Testis (tissue), 5 donors: ENCODE results near the gene C7orf57. TPM values are rescaled to one million over a fixed set of nuclear protein-coding genes. Genes with fewer than 3 reads are reported as not detected.
"Not testable (repeated sequence)": the region's sequence is repeated elsewhere in the genome, so short reads cannot be mapped to it uniquely, and the experiment has no call there.

ENCODE experiments used
- DNase-seq: peaks from one replicate; pipeline ENCODE4 v3.0.0-alpha.2; 2019
- H3K27ac ChIP-seq, 2 donors: fragments of 200-600 bp; sonication (generic); one replicate each; pipeline ENCODE4 v1.5.1; 2019
- H3K27me3 ChIP-seq: fragments of 200-600 bp; sonication (generic); one replicate; pipeline ENCODE4 v1.5.1; 2019
- H3K36me3 ChIP-seq: fragments of 200-600 bp; sonication (generic); one replicate; pipeline ENCODE4 v1.5.1; 2017; ENCODE audit warnings: low read depth; ENCODE audit errors: missing control alignments
- H3K4me1 ChIP-seq: fragments of 200-600 bp; sonication (generic); one replicate; pipeline ENCODE4 v1.5.1; 2019
- H3K4me3 ChIP-seq, 2 donors: fragments of 200-600 bp; sonication (generic); one replicate each; pipeline ENCODE4 v1.5.1; 2017 to 2019
- H3K9me3 ChIP-seq: fragments of 200-600 bp; sonication (generic); one replicate; pipeline ENCODE4 v1.5.1; 2017
- CTCF ChIP-seq, 3 experiments: fragments of 450-650 bp in 2 of 3; fragments of 200-600 bp in 1 of 3; sonication (generic) in 1 of 3; IDR thresholded peaks; one replicate each; pipeline ENCODE4 v1.5.1; 2016 to 2019; ENCODE audit warnings: antibody characterized with exemption in 3 of 3, mild to moderate bottlenecking in 2 of 3, moderate library complexity in 1 of 3
- POLR2A ChIP-seq: fragments of 450-650 bp; IDR thresholded peaks from one replicate; pipeline ENCODE4 v1.6.1; 2017; ENCODE audit warnings: antibody characterized with exemption, mild to moderate bottlenecking, moderate library complexity
- WGBS, 2 donors: methylation state at CpG; one replicate each; pipeline ENCODE4 v1.1.5; 2018; 5-methylcytosine and 5-hydroxymethylcytosine counted together
- intact Hi-C: fragments of 100-400 bp; cut with DNase I; formaldehyde crosslinking; loops from one replicate; pipeline ENCODE4 v1.15.1; 2023; ENCODE audit warnings: low total_unique reads
- long read RNA-seq, 2 donors: transcript quantifications; one replicate each; lab custom pipeline, GENCODE V29; 2026
- polyA plus RNA-seq: library from polyadenylated mRNA; stranded (reverse); fragments of 350-450 nt; fragmentation: Illumina TruSeq; extraction: RNeasy Lipid Tissue Mini Kit (QIAGEN cat#74804); gene quantifications from one replicate; pipeline ENCODE4 v1.2.3, GENCODE V29; 2014; ENCODE audit warnings: low read depth, low replicate concordance; ENCODE audit not compliant: insufficient read depth
- total RNA-seq, 2 donors: library from RNA; depleted of rRNA; stranded (reverse); fragments of >200 nt; gene quantifications; one replicate each; pipeline ENCODE4 v1.2.3, GENCODE V29; 2016

C7orf57 gene
- total RNA-seq (10 to 100 TPM in 1 of 2 donors, 1 to 10 TPM in 1; 2.8 to 12.3 TPM), polyA plus RNA-seq (7.8 TPM)
- long read RNA-seq, donor 1 = 0 reads
- long read RNA-seq, donor 2 = 0 reads

- TF ChIP-seq CTCF (IDR thresholded peaks at IDR 0.05) = no peak
- TF ChIP-seq POLR2A = no peak
- peaks cover 4% of the 10 kb centered on the region for H3K4me1 ChIP-seq
- peak within 1 kb of the TSS; percentile 46 to 63 for H3K4me3 ChIP-seq
- H3K9me3 ChIP-seq = no peaks in the 10 kb centered on the region
- intact Hi-C loops = no loop called here
- H3K27ac ChIP-seq = no peak within 1 kb of the TSS
- 2% methylated on average over 28 of the region's 62 CpGs; no CpG with 5 or more reads in 1 of the 2 donors for WGBS, 2 donors
- no peaks in the 10 kb centered on the region for H3K36me3 ChIP-seq
- DNase-seq = peak; percentile 92
- no peaks in the 10 kb centered on the region for H3K27me3 ChIP-seq
These were observed at the start of gene C7orf57 for GRCh38 chr7:48035301-48035966. TSS of gene C7orf57 (plus strand) at chr7:48035543. CDS start at chr7:48036309, 766 bp downstream.

- 87 to 88% methylated on average over 8 of the region's 8 CpGs for WGBS, 2 donors
- Histone ChIP-seq H3K4me1 (no peaks in the 10 kb centered on the region), H3K27ac (no peak overlapping the region), H3K27me3 (no peaks in the 10 kb centered on the region), H3K4me3 (no peak overlapping the region), H3K9me3 (no peaks in the 10 kb centered on the region), H3K36me3 (no peaks in the 10 kb centered on the region)
- TF ChIP-seq POLR2A = no peak
- peak in 2 of 3 experiments; percentile 8 to 23 for TF ChIP-seq CTCF (IDR thresholded peaks at IDR 0.05)
- intact Hi-C loops = no loop called here
- no peak for DNase-seq
These were observed 46.6 kb upstream of the C7orf57 start for GRCh38 chr7:47988496-47989386.

GRCh38 chr7:47989607-47990400, 45.5 kb upstream of the C7orf57 start:
- H3K4me1 ChIP-seq, H3K27ac ChIP-seq, DNase-seq, H3K4me3 ChIP-seq, H3K36me3 ChIP-seq, H3K9me3 ChIP-seq, H3K27me3 ChIP-seq, intact Hi-C loops: not testable (repeated sequence)
- WGBS, 2 donors = 70 to 77% methylated on average over 10 of the region's 10 CpGs

GRCh38 chr7:47990592-47990991, 44.8 kb upstream of the C7orf57 start:
- intact Hi-C loops = no loop called here
- TF ChIP-seq CTCF (IDR thresholded peaks at IDR 0.05) (no peak), POLR2A (no peak)
- no peaks in the 10 kb centered on the region for H3K9me3 ChIP-seq
- H3K4me3 ChIP-seq = no peak overlapping the region
- no peak for DNase-seq
- H3K27ac ChIP-seq = no peak overlapping the region
- WGBS, 2 donors = 90 to 95% methylated on average over 5 of the region's 5 CpGs
- H3K27me3 ChIP-seq = no peaks in the 10 kb centered on the region
- no peaks in the 10 kb centered on the region for H3K36me3 ChIP-seq
- H3K4me1 ChIP-seq = no peaks in the 10 kb centered on the region

GRCh38 chr7:47991270-47991669, 44.1 kb upstream of the C7orf57 start:
- H3K4me1 ChIP-seq = no peaks in the 10 kb centered on the region
- no peaks in the 10 kb centered on the region for H3K9me3 ChIP-seq
- peak overlapping the region; percentile 42 to 68 for H3K4me3 ChIP-seq
- H3K27ac ChIP-seq = peak overlapping the region; percentile 50 to 65
- DNase-seq = no peak
- H3K36me3 ChIP-seq = no peaks in the 10 kb centered on the region
- no peak for TF ChIP-seq CTCF (IDR thresholded peaks at IDR 0.05)
- no peak for TF ChIP-seq POLR2A
- intact Hi-C loops = no loop called here
- 51 to 53% methylated on average over 1 of the region's 1 CpG for WGBS, 2 donors
- H3K27me3 ChIP-seq = no peaks in the 10 kb centered on the region
